ENCODE data around the gene TXNDC2.

GRCh38 chr18:9926977-9927376 is 41.2 kb downstream of the TXNDC2 start:
- TF ChIP-seq, protein P1, sequence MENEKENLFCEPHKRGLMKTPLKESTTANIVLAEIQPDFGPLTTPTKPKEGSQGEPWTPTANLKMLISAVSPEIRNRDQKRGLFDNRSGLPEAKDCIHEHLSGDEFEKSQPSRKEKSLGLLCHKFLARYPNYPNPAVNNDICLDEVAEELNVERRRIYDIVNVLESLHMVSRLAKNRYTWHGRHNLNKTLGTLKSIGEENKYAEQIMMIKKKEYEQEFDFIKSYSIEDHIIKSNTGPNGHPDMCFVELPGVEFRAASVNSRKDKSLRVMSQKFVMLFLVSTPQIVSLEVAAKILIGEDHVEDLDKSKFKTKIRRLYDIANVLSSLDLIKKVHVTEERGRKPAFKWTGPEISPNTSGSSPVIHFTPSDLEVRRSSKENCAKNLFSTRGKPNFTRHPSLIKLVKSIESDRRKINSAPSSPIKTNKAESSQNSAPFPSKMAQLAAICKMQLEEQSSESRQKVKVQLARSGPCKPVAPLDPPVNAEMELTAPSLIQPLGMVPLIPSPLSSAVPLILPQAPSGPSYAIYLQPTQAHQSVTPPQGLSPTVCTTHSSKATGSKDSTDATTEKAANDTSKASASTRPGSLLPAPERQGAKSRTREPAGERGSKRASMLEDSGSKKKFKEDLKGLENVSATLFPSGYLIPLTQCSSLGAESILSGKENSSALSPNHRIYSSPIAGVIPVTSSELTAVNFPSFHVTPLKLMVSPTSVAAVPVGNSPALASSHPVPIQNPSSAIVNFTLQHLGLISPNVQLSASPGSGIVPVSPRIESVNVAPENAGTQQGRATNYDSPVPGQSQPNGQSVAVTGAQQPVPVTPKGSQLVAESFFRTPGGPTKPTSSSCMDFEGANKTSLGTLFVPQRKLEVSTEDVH (IDR thresholded peaks at IDR 0.05; ENCODE audit: low read depth, partially characterized antibody) = no peak
- no peak for TF ChIP-seq NFYB (IDR thresholded peaks at IDR 0.05; ENCODE audit: insufficient read depth, low read depth, low read length)
- TF ChIP-seq NBN (IDR thresholded peaks at IDR 0.05) = no peak
- TF ChIP-seq YY1 (IDR thresholded peaks at IDR 0.05; ENCODE audit: low read depth, low read length) = no peak
